ENCODE results near the gene DNAH8. TPM values are rescaled to one million over a fixed set of nuclear protein-coding genes. Genes with fewer than 3 reads are reported as not detected.

The DNAH8 gene
- polyA plus RNA-seq, 10 donors: 0.45 to 4.9 (median 1.8) TPM

- no peak for DNase-seq
Measured at GRCh38 chr6:39050453-39051112, 335.5 kb downstream of the DNAH8 start.

- no peak for DNase-seq
Measured at GRCh38 chr6:39051399-39052122, 336.4 kb downstream of the DNAH8 start.

- DNase-seq: no peak
Measured at GRCh38 chr6:39053016-39053624, 338.0 kb downstream of the DNAH8 start.

- DNase-seq: no peak
Measured at GRCh38 chr6:39053854-39054576, 338.9 kb downstream of the DNAH8 start.

- no peak for DNase-seq
Measured at GRCh38 chr6:39054577-39055142, 339.5 kb downstream of the DNAH8 start.

- no peak for DNase-seq
Measured at GRCh38 chr6:39055661-39056060, 340.6 kb downstream of the DNAH8 start.

GRCh38 chr6:39056191-39056590 is 341.1 kb downstream of the DNAH8 start:
- no peak for DNase-seq

GRCh38 chr6:39056681-39057080 is 341.6 kb downstream of the DNAH8 start:
- no peak for DNase-seq

- no peak for DNase-seq
Measured at GRCh38 chr6:39057251-39058155, 342.4 kb downstream of the DNAH8 start.

GRCh38 chr6:39058471-39059147 is 343.5 kb downstream of the DNAH8 start:
- no peak for DNase-seq

GRCh38 chr6:39059496-39060310 is 344.6 kb downstream of the DNAH8 start:
- no peak for DNase-seq

GRCh38 chr6:39060467-39061160 is 345.5 kb downstream of the DNAH8 start:
- DNase-seq: no peak

- DNase-seq: no peak
Measured at GRCh38 chr6:39061182-39061581, 346.1 kb downstream of the DNAH8 start.

GRCh38 chr6:39061588-39061987 is 346.5 kb downstream of the DNAH8 start:
- no peak for DNase-seq

- DNase-seq: no peak
Measured at GRCh38 chr6:39062014-39062740, 347.1 kb downstream of the DNAH8 start.

GRCh38 chr6:39063526-39063925 is 348.4 kb downstream of the DNAH8 start:
- no peak for DNase-seq

- no peak for DNase-seq
Measured at GRCh38 chr6:39065561-39065960, 350.4 kb downstream of the DNAH8 start.

- no peak for DNase-seq
Measured at GRCh38 chr6:39068391-39068790, 353.3 kb downstream of the DNAH8 start.
